Measurements from ENCODE around the gene DIS3. TPM values are rescaled to one million over a fixed set of nuclear protein-coding genes. Genes with fewer than 3 reads are reported as not detected.

Gene DIS3
- total and polyA plus RNA-seq, 9 of the 15 experiments (the other 6 are each of a cell fraction or from before 2014, with no cell fraction given): 6.0 to 48.9 (median 34.2) TPM

- H3K9ac ChIP-seq (ENCODE audit: insufficient read depth in 1 of 2, low read depth in 2 of 2, low read length in 2 of 2): peak overlapping the region; percentile 92 to 94
- FAIRE-seq (no peak), DNase-seq (ENCODE audit: extremely low read depth in 1 of 4, low spot score in 3 of 4) (peak; percentile 51 to 72 (median 53)), ATAC-seq (peak; percentile 80)
- no peaks in the 10 kb centered on the region for H3K27me3 ChIP-seq (ENCODE audit: control insufficient read depth in 2 of 2, insufficient read depth in 2 of 2, low read length in 2 of 2)
- CTCF ChIA-PET (ENCODE audit: low intra/inter-chr PET ratio): no interaction called here
- no peaks in the 10 kb centered on the region for H3K9me3 ChIP-seq (replicated peaks; ENCODE audit: control insufficient read depth, insufficient read depth, low read depth, low read length)
- peak overlapping the region; percentile 93 for H3K4me2 ChIP-seq (ENCODE audit: insufficient read depth, low read length)
- intact Hi-C loops (cut with micrococcal nuclease): loop anchor here (2.0 kb wide), 1 partner anchor 54 kb away; the partner anchor contains the start of gene DIS3
- POLR2A ChIA-PET: no interaction called here
- no peaks in the 10 kb centered on the region for H3K9me1 ChIP-seq (ENCODE audit: control insufficient read depth, insufficient read depth, low read length)
- H2AFZ ChIP-seq (ENCODE audit: low read depth, low read length): peak overlapping the region; percentile 84
- H3K36me3 ChIP-seq (ENCODE audit: control insufficient read depth, insufficient read depth, low read length): peaks cover 48% of the 10 kb centered on the region
- no peaks in the 10 kb centered on the region for H4K20me1 ChIP-seq (replicated peaks; ENCODE audit: control insufficient read depth, insufficient read depth, low read length)
- in situ Hi-C loops (cut with MboI): no loop called here
- H3K79me2 ChIP-seq (ENCODE audit: control insufficient read depth, insufficient read depth, low read length): peaks cover 92% of the 10 kb centered on the region
- 0% methylated on average over 13 of the region's 49 CpGs for WGBS (ENCODE audit: insufficient coverage, low coverage, missing lambda C conversion rate)
- BruUV-seq (replicated peaks): no TSS peak
- peak overlapping the region; percentile 94 for H3K27ac ChIP-seq (ENCODE audit: extremely low read depth, low read depth, low read length)
- peak overlapping the region; percentile 82 for H3K4me3 ChIP-seq
- H3K4me1 ChIP-seq (replicated peaks in 1 of 2; ENCODE audit: control insufficient read depth in 2 of 2, insufficient read depth in 2 of 2, low read length in 2 of 2): peaks cover 0 to 7% of the 10 kb centered on the region in 2 experiments; a peak in 4 of 5 replicates
- TF ChIP-seq CREB5 (CRISPR knock-in tag; IDR thresholded peaks at IDR 0.05) (no peak), DDX20 (tag; IDR thresholded peaks at IDR 0.05; ENCODE audit: low read depth) (no peak), ZNF280B (CRISPR knock-in tag; IDR thresholded peaks at IDR 0.05) (no peak), RBM14 (IDR thresholded peaks at IDR 0.05; ENCODE audit: borderline replicate concordance, insufficient read depth, low read depth, low read length) (no peak), GABPA (tag; conservative IDR thresholded peaks at IDR 0.05; ENCODE audit: low read depth) (no peak), SRSF3 (IDR thresholded peaks at IDR 0.05; ENCODE audit: insufficient read depth, low read length) (no peak), POLR2G (IDR thresholded peaks at IDR 0.05; ENCODE audit: low read depth, low read length) (no peak), HMG20B (CRISPR knock-in tag; IDR thresholded peaks at IDR 0.05) (no peak), ARID2 (IDR thresholded peaks at IDR 0.05) (no peak), U2AF2 (optimal IDR thresholded peaks at IDR 0.05; ENCODE audit: low read depth, low read length) (no peak), KLF13 (tag; IDR thresholded peaks at IDR 0.05; ENCODE audit: borderline replicate concordance, low read depth) (peak; percentile 40; the same call in 1 of the 2 replicates)
Measured at GRCh38 chr13:72726726-72727416, 54.8 kb downstream of the DIS3 start.
